ENCODE measurements around the gene GRK4. TPM values are rescaled to one million over a fixed set of nuclear protein-coding genes. Genes with fewer than 3 reads are reported as not detected.
"Not testable (repeated sequence)": the region's sequence is repeated elsewhere in the genome, so short reads cannot be mapped to it uniquely, and the experiment has no call there.

Gene GRK4
- 10 to 100 TPM; 13.8 to 23.1 (median 15.6) TPM for polyA plus RNA-seq (ENCODE audit: insufficient read depth in 1 of 5, insufficient read length in 5 of 5, low replicate concordance in 1 of 5)
- long read RNA-seq, donor 1, transcript GRK4-204 (2 exons, 2,136 nt) = major isoform, 6 of 19 reads
- long read RNA-seq, donor 1, partial matches to known transcripts = 13 of 19 reads
- long read RNA-seq, donor 1, other reads (novel, unspliced or antisense) = 0 of 19 reads
- long read RNA-seq, donor 2, partial matches to known transcripts = 0 of 1 reads
- long read RNA-seq, donor 2, other reads (novel, unspliced or antisense) = 0 of 1 reads
- long read RNA-seq, donor 3, partial matches to known transcripts = 0 of 3 reads
- long read RNA-seq, donor 3, other reads (novel, unspliced or antisense) = 0 of 3 reads
- long read RNA-seq, donor 4, transcript GRK4-204 (2 exons, 2,136 nt) = major isoform, 6 of 6 reads
- long read RNA-seq, donor 4, partial matches to known transcripts = 0 of 6 reads
- long read RNA-seq, donor 4, other reads (novel, unspliced or antisense) = 0 of 6 reads
- long read RNA-seq, donor 5, partial matches to known transcripts = 7 of 11 reads
- long read RNA-seq, donor 5, other reads (novel, unspliced or antisense) = 0 of 11 reads
- long read RNA-seq, donor 6, transcript GRK4-204 (2 exons, 2,136 nt) = major isoform, 5 of 12 reads
- long read RNA-seq, donor 6, partial matches to known transcripts = 7 of 12 reads
- long read RNA-seq, donor 6, other reads (novel, unspliced or antisense) = 0 of 12 reads
- long read RNA-seq, donor 7, partial matches to known transcripts = 0 of 2 reads
- long read RNA-seq, donor 7, other reads (novel, unspliced or antisense) = 0 of 2 reads
- long read RNA-seq, donor 8 = 0 reads

GRCh38 chr4:2963175-2963965, at the start of gene GRK4, which contains the start of gene NOP14:
GRK4 (plus strand) TSS chr4:2963571; CDS start chr4:2964071, 500 bp downstream.
NOP14 (minus strand) TSS chr4:2963406; CDS start chr4:2963319, 87 bp downstream.
- peak; percentile 97 to 98 for DNase-seq

GRCh38 chr4:2914256-2915126, 48.9 kb upstream of the GRK4 start:
- no peak for DNase-seq

- DNase-seq = no peak
Measured at GRCh38 chr4:2915789-2916188, 47.6 kb upstream of the GRK4 start.

DNA sequence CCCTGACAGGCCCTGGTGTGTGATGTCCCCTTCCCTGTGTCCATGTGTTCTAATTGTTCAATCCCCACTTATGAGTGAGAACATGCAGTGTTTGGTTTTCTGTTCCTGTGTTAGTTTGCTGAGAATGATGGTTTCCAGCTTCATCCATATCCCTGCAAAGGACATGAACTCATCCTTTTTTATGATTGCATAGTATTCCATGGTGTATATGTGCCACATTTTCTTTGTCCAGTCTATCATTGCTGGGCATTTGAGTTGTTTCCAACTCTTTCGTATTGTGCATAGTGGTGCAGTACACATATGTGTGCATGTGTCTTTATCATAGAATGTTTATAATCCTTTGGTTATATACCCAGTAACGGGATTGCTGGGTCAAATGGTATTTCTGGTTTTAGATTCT, 46.7 kb upstream of the GRK4 start:
- DNase-seq = not testable (repeated sequence)

- not testable (repeated sequence) for DNase-seq
Measured at GRCh38 chr4:2918300-2918699, 45.1 kb upstream of the GRK4 start.

DNA sequence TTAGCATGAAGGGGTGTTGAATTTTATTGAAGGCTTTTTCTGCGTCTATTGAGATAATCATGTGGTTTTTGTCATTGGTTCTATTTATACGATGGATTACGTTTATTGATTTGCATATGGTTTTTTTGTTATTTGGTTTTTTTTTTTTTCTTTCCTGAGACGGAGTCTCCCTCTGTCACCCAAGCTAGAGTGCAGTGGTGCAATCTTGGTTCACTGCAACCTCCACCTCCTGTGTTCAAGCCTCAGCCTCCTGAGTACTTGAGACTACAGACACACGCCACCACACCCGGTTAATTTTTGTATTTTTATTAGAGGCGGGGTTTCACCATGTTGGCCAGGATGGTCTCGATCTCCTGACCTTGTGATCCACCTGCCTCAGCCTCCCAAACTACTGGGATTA, 44.7 kb upstream of the GRK4 start:
- not testable (repeated sequence) for DNase-seq

- DNase-seq = not testable (repeated sequence)
Measured at GRCh38 chr4:2922453-2923101, 40.8 kb upstream of the GRK4 start.

GRCh38 chr4:2923141-2923551, 40.2 kb upstream of the GRK4 start:
- DNase-seq = no peak

- DNase-seq = no peak
Measured at GRCh38 chr4:2923668-2924173, 39.6 kb upstream of the GRK4 start.

DNA sequence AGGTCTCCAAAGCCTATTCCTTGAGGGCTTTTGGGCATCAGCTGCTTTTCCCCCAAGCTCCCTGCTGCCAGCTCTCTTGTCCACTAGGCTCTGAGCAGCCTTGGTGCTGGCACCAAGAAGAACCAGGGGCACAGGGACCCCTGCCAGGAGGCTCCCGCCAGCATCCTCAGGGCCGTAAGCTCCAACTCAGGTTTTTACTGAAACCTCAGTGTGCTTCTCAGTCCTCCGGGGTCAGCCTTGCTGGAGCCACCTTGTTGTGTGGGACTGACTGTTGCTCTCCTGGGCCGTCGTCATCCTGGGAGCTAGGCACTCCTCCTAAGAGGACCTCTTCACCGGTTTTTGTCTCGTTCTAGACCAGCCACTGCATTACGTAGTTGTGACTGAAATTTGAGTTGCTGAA, 39.1 kb upstream of the GRK4 start:
- DNase-seq = no peak

- DNase-seq = no peak
Measured at GRCh38 chr4:2924765-2925301, 38.5 kb upstream of the GRK4 start.

DNA sequence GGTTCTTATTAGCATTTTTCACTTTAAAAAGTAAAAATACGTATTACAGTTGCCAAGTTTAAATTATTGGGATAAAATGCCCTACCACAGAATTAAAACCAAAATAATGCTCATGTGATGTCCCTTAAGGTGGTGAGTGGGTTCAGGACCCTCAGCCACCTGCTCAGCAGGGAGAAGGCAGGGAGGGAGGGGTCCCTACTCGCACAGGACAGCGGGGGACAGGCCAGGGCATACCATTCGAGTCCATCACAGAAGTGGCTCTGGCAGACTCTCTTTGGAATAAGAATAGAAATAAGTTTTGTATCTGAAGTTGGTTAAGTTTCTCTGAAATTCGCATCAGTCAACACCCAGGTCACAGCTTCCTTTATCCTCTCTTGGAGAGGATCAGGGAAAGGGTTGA, 37.9 kb upstream of the GRK4 start:
- DNase-seq = no peak

GRCh38 chr4:2925931-2926860, 37.2 kb upstream of the GRK4 start:
- no peak for DNase-seq

GRCh38 chr4:2927016-2927695, 36.2 kb upstream of the GRK4 start:
- DNase-seq = no peak

DNA sequence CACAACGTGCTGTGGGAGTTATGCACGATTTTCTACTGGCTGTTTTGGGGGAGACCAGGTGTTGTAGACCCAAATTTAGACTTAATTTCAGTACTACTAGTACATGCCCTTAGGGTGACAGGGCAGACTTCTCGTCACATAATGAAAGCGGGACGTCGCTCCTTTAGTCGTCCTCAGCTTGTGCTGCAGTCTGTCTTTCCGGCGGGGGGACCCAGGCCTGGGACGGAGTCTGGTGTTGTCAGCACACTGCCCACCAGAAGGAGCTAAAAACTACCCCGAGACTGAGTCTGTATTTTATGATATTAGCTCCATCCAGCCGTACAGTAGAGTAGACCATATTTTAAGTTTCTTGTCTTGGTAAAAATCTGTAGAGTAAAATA, 35.7 kb upstream of the GRK4 start:
- DNase-seq = no peak

DNA sequence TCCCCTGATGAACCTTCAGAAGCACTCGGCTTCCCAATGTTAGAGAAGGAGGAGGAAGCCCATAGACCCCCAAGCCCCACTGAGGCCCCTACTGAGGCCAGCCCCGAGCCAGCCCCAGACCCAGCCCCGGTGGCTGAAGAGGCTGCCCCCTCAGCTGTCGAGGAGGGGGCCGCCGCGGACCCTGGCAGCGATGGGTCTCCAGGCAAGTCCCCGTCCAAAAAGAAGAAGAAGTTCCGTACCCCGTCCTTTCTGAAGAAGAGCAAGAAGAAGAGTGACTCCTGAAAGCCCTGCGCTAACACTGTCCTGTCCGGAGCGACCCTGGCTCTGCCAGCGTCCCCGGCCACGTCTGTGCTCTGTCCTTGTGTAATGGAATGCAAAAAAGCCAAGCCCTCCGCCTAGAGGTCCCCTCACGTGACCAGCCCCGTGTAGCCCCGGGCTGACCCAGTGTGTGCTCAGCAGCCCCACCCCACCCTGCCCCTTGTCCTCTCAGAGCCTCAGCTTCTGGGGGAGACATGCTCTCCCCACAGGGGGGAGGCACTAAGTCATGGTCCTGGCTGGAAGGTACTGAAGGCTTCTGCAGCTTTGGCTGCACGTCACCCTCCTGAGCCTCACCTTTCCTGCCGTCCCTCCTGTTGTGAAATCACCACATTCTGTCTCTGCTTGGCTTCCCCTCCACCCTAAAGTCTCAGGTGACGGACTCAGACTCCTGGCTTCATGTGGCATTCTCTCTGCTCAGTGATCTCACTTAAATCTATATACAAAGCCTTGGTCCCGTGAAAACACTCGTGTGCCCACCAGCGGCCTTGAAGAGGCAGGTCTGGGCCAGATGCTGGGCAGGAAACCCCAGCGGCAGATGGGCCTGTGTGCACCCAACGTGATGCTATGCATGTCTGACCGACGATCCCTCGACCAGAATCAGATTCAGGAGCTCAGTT, 34.9 kb upstream of the GRK4 start:
- DNase-seq = no peak

DNA sequence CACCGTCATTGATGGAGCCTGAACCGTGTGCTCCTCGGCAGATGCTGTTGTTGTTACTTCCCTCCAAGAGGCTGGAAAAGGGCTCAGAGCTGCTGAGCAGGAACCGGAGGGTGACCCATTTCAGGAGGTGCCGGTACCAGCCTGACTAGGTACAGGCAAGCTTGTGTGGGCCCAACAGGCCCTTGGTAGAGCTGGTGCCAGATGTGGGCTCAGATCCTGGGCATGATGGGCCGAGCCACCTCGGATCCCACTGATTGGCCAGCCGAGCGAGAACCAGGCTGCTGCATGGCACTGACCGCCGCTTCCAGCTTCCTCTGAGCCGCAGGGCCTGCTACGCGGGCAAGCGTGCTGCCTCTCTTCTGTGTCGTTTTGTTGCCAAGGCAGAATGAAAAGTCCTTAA, 33.9 kb upstream of the GRK4 start:
- DNase-seq = no peak
